ENCODE data around the gene SLC13A3. TPM values are rescaled to one million over a fixed set of nuclear protein-coding genes. Genes with fewer than 3 reads are reported as not detected.

The SLC13A3 gene
- total RNA-seq, 1 experiment from 2014 or later: 0.39 TPM

DNA sequence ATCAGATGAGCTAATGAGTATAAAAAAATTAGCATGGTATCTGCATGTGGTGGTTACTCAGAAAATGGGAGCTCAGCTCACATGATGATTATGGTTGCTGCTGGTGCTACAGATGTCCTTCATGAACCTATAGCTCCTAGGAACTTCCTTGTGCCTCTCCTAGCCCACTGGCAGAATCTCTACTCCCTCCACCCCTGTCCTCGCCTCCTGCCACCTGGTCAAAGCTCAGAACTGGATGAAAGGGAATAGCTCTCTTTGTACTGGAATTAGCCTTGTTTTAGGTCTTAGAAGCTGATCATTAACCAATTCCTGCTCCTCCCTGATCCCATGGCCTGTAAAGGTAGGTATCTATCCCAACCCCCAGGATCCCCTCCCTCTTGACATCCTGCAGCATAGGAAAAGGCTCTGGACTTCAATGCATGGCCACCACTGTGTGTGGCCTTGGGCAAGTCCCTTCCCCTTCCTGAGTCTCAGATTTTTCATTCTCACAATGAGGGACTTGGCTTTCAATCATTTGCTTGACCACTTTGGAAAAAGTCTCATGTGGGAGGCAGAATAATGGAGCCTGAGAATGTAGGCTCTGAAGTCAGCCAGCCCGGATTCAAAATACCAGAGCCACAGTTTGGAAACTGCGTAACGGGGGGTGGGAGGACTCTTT, 43.9 kb downstream of the SLC13A3 start:
- TF ChIP-seq CTCF (IDR thresholded peaks at IDR 0.05; ENCODE audit: insufficient read depth in 1 of 2, low read depth in 1 of 2, low read length in 1 of 2, severe bottlenecking in 1 of 2, unreplicated experiment in 1 of 2): no peak
- Histone ChIP-seq H3K27me3 (replicated peaks; ENCODE audit: control insufficient read depth, insufficient read depth, low read length) (no peaks in the 10 kb centered on the region), H3K4me1 (peaks cover 13% of the 10 kb centered on the region), H3K36me3 (ENCODE audit: control insufficient read depth, insufficient read depth, low read length) (no peaks in the 10 kb centered on the region), H3K4me3 (ENCODE audit: low read depth, low read length) (no peak overlapping the region), H3K9me3 (no peaks in the 10 kb centered on the region)
- H3K27me3 Mint-ChIP-seq (ENCODE audit: insufficient read depth, unreplicated experiment): no peaks in the 10 kb centered on the region
- intact Hi-C loops (cut with micrococcal nuclease; ENCODE audit: unreplicated experiment): no loop called here
- peak overlapping the region; percentile 34 for H3K27ac Mint-ChIP-seq (ENCODE audit: unreplicated experiment)
- no peak overlapping the region for H3K4me3 Mint-ChIP-seq (ENCODE audit: unreplicated experiment)
- peak; percentile 36 to 64 for DNase-seq
- no TSS peak for BruUV-seq (replicated peaks)
- peaks cover 7% of the 10 kb centered on the region for H3K4me1 Mint-ChIP-seq (ENCODE audit: low read depth, unreplicated experiment)
- CTCF ChIA-PET: interaction anchor here (0.5 to 1.0 kb wide), 2 partner anchors 92 to 284 kb away, joined by 4 to 5 read pairs; no protein-coding TSS in a partner anchor
- POLR2A ChIA-PET: interaction anchor here (0.6 kb wide), 1 partner anchor 1246 kb away, joined by 3 read pairs; no protein-coding TSS in a partner anchor
- no peaks in the 10 kb centered on the region for H3K36me3 Mint-ChIP-seq (ENCODE audit: insufficient read depth, unreplicated experiment)
- H3K9me3 Mint-ChIP-seq (ENCODE audit: unreplicated experiment): no peaks in the 10 kb centered on the region

DNA sequence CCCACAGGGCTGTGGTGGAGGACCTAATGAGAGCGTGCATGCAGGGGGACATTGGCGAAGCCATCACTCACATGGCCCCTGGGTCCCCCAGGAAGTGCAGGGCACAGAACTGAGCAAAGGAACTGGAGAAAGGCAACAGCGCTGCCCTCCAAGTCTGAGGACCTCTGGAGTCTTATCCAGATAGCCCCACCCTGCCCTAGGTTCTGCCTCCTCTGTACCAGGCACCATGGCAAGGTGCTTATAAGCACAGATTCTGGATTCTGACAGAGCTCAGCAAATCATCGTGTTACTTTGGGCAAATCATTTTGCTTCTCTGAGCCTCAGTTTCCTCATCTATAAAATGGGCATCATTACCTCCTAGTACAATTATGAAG, 44.5 kb downstream of the SLC13A3 start:
- intact Hi-C loops (cut with micrococcal nuclease; ENCODE audit: unreplicated experiment): no loop called here
- no peak for TF ChIP-seq CTCF (IDR thresholded peaks at IDR 0.05; ENCODE audit: insufficient read depth in 1 of 2, low read depth in 1 of 2, low read length in 1 of 2, severe bottlenecking in 1 of 2, unreplicated experiment in 1 of 2)
- Histone ChIP-seq H3K4me3 (ENCODE audit: low read depth, low read length) (no peak overlapping the region), H3K9me3 (no peaks in the 10 kb centered on the region), H3K4me1 (peaks cover 13% of the 10 kb centered on the region), H3K27me3 (replicated peaks; ENCODE audit: control insufficient read depth, insufficient read depth, low read length) (no peaks in the 10 kb centered on the region), H3K36me3 (ENCODE audit: control insufficient read depth, insufficient read depth, low read length) (no peaks in the 10 kb centered on the region)
- DNase-seq: no peak
- Mint-ChIP-seq H3K4me1 (ENCODE audit: low read depth, unreplicated experiment) (peaks cover 7% of the 10 kb centered on the region), H3K9me3 (ENCODE audit: unreplicated experiment) (no peaks in the 10 kb centered on the region), H3K36me3 (ENCODE audit: insufficient read depth, unreplicated experiment) (no peaks in the 10 kb centered on the region), H3K4me3 (ENCODE audit: unreplicated experiment) (no peak overlapping the region), H3K27me3 (ENCODE audit: insufficient read depth, unreplicated experiment) (no peaks in the 10 kb centered on the region), H3K27ac (ENCODE audit: unreplicated experiment) (peak overlapping the region; percentile 34)
- CTCF ChIA-PET: interaction anchor here (0.5 to 1.0 kb wide), 2 partner anchors 92 to 285 kb away, joined by 4 to 5 read pairs; no protein-coding TSS in a partner anchor
- no TSS peak for BruUV-seq (replicated peaks)
- POLR2A ChIA-PET: interaction anchor here (0.6 kb wide), 1 partner anchor 1246 kb away, joined by 3 read pairs; no protein-coding TSS in a partner anchor

- intact Hi-C loops (cut with micrococcal nuclease; ENCODE audit: unreplicated experiment): no loop called here
- H3K4me3 ChIP-seq (ENCODE audit: low read depth, low read length): no peak overlapping the region
- BruUV-seq (replicated peaks): no TSS peak
Observed at GRCh38 chr20:46605978-46606816, 45.1 kb downstream of the SLC13A3 start.

More at GRCh38 chr20:46605978-46606816, 45.1 kb downstream of the SLC13A3 start:
- TF ChIP-seq CTCF (IDR thresholded peaks at IDR 0.05; ENCODE audit: insufficient read depth in 1 of 2, low read depth in 1 of 2, low read length in 1 of 2, severe bottlenecking in 1 of 2, unreplicated experiment in 1 of 2): no peak
- H3K9me3 Mint-ChIP-seq (ENCODE audit: unreplicated experiment): no peaks in the 10 kb centered on the region
- H3K27me3 Mint-ChIP-seq (ENCODE audit: insufficient read depth, unreplicated experiment): no peaks in the 10 kb centered on the region
- H3K4me1 Mint-ChIP-seq (ENCODE audit: low read depth, unreplicated experiment): peaks cover 7% of the 10 kb centered on the region
- H3K36me3 ChIP-seq (ENCODE audit: control insufficient read depth, insufficient read depth, low read length): no peaks in the 10 kb centered on the region
- no peak overlapping the region for H3K27ac Mint-ChIP-seq (ENCODE audit: unreplicated experiment)
- ChIA-PET CTCF (no interaction called here), POLR2A (no interaction called here)
- H3K9me3 ChIP-seq: no peaks in the 10 kb centered on the region
- no peak for DNase-seq
- no peaks in the 10 kb centered on the region for H3K27me3 ChIP-seq (replicated peaks; ENCODE audit: control insufficient read depth, insufficient read depth, low read length)
- no peak overlapping the region for H3K4me3 Mint-ChIP-seq (ENCODE audit: unreplicated experiment)
- H3K36me3 Mint-ChIP-seq (ENCODE audit: insufficient read depth, unreplicated experiment): no peaks in the 10 kb centered on the region
- peaks cover 13% of the 10 kb centered on the region for H3K4me1 ChIP-seq
